Panc1 (cell line): ENCODE measurements around the gene ISYNA1.

ENCODE experiments used
- CTCF ChIP-seq: fragments of 450-650 bp; IDR thresholded peaks from 2 replicates; pipeline ENCODE4 v1.5.1; 2017; ENCODE audit warnings: mild to moderate bottlenecking
- POLR2AphosphoS5 ChIP-seq: IDR thresholded peaks from 2 replicates; pipeline ENCODE4 v1.6.1; 2012; ENCODE audit warnings: mild to moderate bottlenecking, low read depth, low read length, moderate library complexity
- SIN3A ChIP-seq: IDR thresholded peaks from 2 replicates; pipeline ENCODE4 v1.6.1; 2012; ENCODE audit warnings: low read depth, mild to moderate bottlenecking, low read length, moderate library complexity, borderline replicate concordance; ENCODE audit not compliant: insufficient read depth

GRCh38 chr19:18473003-18473705 lies 35.2 kb upstream of the ISYNA1 start:
- TF ChIP-seq CTCF (no peak), POLR2AphosphoS5 (no peak), SIN3A (no peak)
